HG02623 (cell line): ENCODE measurements around the gene MKNK2.

Source experiments
- ATAC-seq: cut with Tn5 transposase; IDR thresholded peaks from one replicate; pipeline ENCODE4 v1.9.1; 2021; ENCODE audit warnings: moderate library complexity; ENCODE audit not compliant: unreplicated experiment

MKNK2 gene

GRCh38 chr19:2033115-2033824, 17.8 kb downstream of the MKNK2 start:
- ATAC-seq, result no peak

- no peak for ATAC-seq
These were observed 18.6 kb downstream of the MKNK2 start for GRCh38 chr19:2032296-2032941.

- no peak for ATAC-seq
These were observed 23.7 kb downstream of the MKNK2 start for GRCh38 chr19:2027361-2027760.

- no peak for ATAC-seq
These were observed 24.3 kb downstream of the MKNK2 start for GRCh38 chr19:2026770-2027169.

- no peak for ATAC-seq
These were observed 28.8 kb downstream of the MKNK2 start for GRCh38 chr19:2022289-2022688.

- no peak for ATAC-seq
These were observed 29.4 kb downstream of the MKNK2 start for GRCh38 chr19:2021453-2022140.

- ATAC-seq, result no peak
These were observed 32.3 kb downstream of the MKNK2 start for GRCh38 chr19:2018752-2019151.

- ATAC-seq, result no peak
These were observed 34.8 kb downstream of the MKNK2 start for GRCh38 chr19:2016041-2016807.

- ATAC-seq, result no peak
These were observed 35.5 kb downstream of the MKNK2 start, which contains the start of gene BTBD2 for GRCh38 chr19:2015608-2015950. Gene BTBD2, minus strand, starts transcription at chr19:2015714. Its CDS starts 11 bp downstream, at chr19:2015703.

- no peak for ATAC-seq
These were observed 36.1 kb downstream of the MKNK2 start for GRCh38 chr19:2014731-2015607.

GRCh38 chr19:2014131-2014571, 36.9 kb downstream of the MKNK2 start:
- no peak for ATAC-seq

GRCh38 chr19:2013683-2013961, 37.4 kb downstream of the MKNK2 start:
- no peak for ATAC-seq

- no peak for ATAC-seq
These were observed 37.9 kb downstream of the MKNK2 start for GRCh38 chr19:2012941-2013682.

- no peak for ATAC-seq
These were observed 39.9 kb downstream of the MKNK2 start for GRCh38 chr19:2011169-2011568.

GRCh38 chr19:2010135-2010668, 40.8 kb downstream of the MKNK2 start:
- no peak for ATAC-seq

- ATAC-seq, result no peak
These were observed 47.2 kb downstream of the MKNK2 start for GRCh38 chr19:2003874-2004273.

GRCh38 chr19:1999856-2000515, 51.1 kb downstream of the MKNK2 start:
- ATAC-seq, result no peak

GRCh38 chr19:1998712-1999708, 52.0 kb downstream of the MKNK2 start:
- no peak for ATAC-seq
